SK-N-SH treated with all-trans-retinoic acid at 6 μM for 48 hours (cell line): ENCODE data around the gene CD38.

Experiments used
- ATAC-seq: fragments of 200-7000 bp; cut with Tn5 transposase; 3 replicates; pipeline ENCODE4 v1.9.1; 2020; ENCODE audit warnings: mild to moderate bottlenecking, moderate library complexity
- CSDC2 ChIP-seq: fragments of 250-450 bp; sonication (Bioruptor Pico); IDR thresholded peaks from 2 replicates; pipeline ENCODE4 v1.5.0; 2020; ENCODE audit warnings: mild to moderate bottlenecking, moderate library complexity
- ESRRG ChIP-seq: fragments of 250-450 bp; sonication (Bioruptor Pico); IDR thresholded peaks from 2 replicates; pipeline ENCODE4 v1.6.1; 2021; ENCODE audit warnings: mild to moderate bottlenecking
- GLIS3 ChIP-seq: fragments of 250-450 bp; sonication (Bioruptor Pico); IDR thresholded peaks from 2 replicates; pipeline ENCODE4 v1.5.0; 2020; ENCODE audit warnings: mild to moderate bottlenecking, moderate library complexity
- ISL1 ChIP-seq: fragments of 250-450 bp; sonication (Bioruptor Pico); IDR thresholded peaks from 2 replicates; pipeline ENCODE4 v2.1.2; 2022; ENCODE audit warnings: mild to moderate bottlenecking, moderate library complexity
- OSR1 ChIP-seq: fragments of 250-450 bp; sonication (Bioruptor Pico); IDR thresholded peaks from 2 replicates; pipeline ENCODE4 v1.8.0; 2022; ENCODE audit warnings: moderate library complexity, mild to moderate bottlenecking, inconsistent platforms
- PPARA ChIP-seq: fragments of 250-450 bp; sonication (Bioruptor Pico); IDR thresholded peaks from 2 replicates; pipeline ENCODE4 v1.5.0; 2020; ENCODE audit warnings: mild to moderate bottlenecking, borderline replicate concordance
- RARB ChIP-seq: fragments of 250-450 bp; sonication (Bioruptor Pico); IDR thresholded peaks from 2 replicates; pipeline ENCODE4 v1.8.0; 2021; ENCODE audit warnings: mild to moderate bottlenecking, moderate library complexity
- TCF4 ChIP-seq: fragments of 250-450 bp; sonication (Bioruptor Pico); IDR thresholded peaks from 2 replicates; pipeline ENCODE4 v1.8.0; 2021; ENCODE audit warnings: mild to moderate bottlenecking, moderate library complexity, borderline replicate concordance
- TOX ChIP-seq: fragments of 250-450 bp; sonication (Bioruptor Pico); IDR thresholded peaks from 2 replicates; pipeline ENCODE4 v1.8.0; 2021; ENCODE audit warnings: mild to moderate bottlenecking, moderate library complexity, borderline replicate concordance
- ZFP3 ChIP-seq: fragments of 250-450 bp; sonication (Bioruptor Pico); IDR thresholded peaks from 2 replicates; pipeline ENCODE4 v1.5.0; 2020; ENCODE audit warnings: mild to moderate bottlenecking, moderate library complexity
- ZFP30 ChIP-seq: fragments of 450-650 bp; formaldehyde crosslinking; IDR thresholded peaks from 2 replicates; pipeline ENCODE4 v1.5.0; 2022; ENCODE audit warnings: mild to moderate bottlenecking, moderate library complexity
- ZNF565 ChIP-seq: fragments of 450-650 bp; formaldehyde crosslinking; conservative IDR thresholded peaks from 2 replicates; pipeline ENCODE4 v1.5.0; 2020; ENCODE audit warnings: low read depth, mild to moderate bottlenecking, moderate library complexity
- ZNF70 ChIP-seq: fragments of 450-650 bp; formaldehyde crosslinking; IDR thresholded peaks from 2 replicates; pipeline ENCODE4 v1.5.0; 2020; ENCODE audit warnings: mild to moderate bottlenecking, moderate library complexity
- ZNF8 ChIP-seq: fragments of 450-650 bp; formaldehyde crosslinking; IDR thresholded peaks from 2 replicates; pipeline ENCODE4 v1.5.0; 2020; ENCODE audit warnings: mild to moderate bottlenecking, moderate library complexity
- TF ChIP-seq, protein P1 (sequence below): fragments of 250-450 bp; sonication (Bioruptor Pico); IDR thresholded peaks from 2 replicates; pipeline ENCODE4 v1.8.0; 2021; ENCODE audit warnings: low read depth, mild to moderate bottlenecking, moderate library complexity, borderline replicate concordance
- TF ChIP-seq, protein P2 (sequence below): fragments of 250-450 bp; sonication (Bioruptor Pico); IDR thresholded peaks from 2 replicates; pipeline ENCODE4 v1.5.1; 2020; ENCODE audit warnings: low read depth, mild to moderate bottlenecking, moderate library complexity
- TF ChIP-seq, protein P3 (sequence below): fragments of 250-450 bp; sonication (Bioruptor Pico); IDR thresholded peaks from 2 replicates; pipeline ENCODE4 v1.5.1; 2021; ENCODE audit warnings: mild to moderate bottlenecking, moderate library complexity
- TF ChIP-seq, protein P4 (sequence below): fragments of 250-450 bp; sonication (Bioruptor Pico); IDR thresholded peaks from 2 replicates; pipeline ENCODE4 v1.5.0; 2020; ENCODE audit warnings: mild to moderate bottlenecking, moderate library complexity

The CD38 gene

DNA sequence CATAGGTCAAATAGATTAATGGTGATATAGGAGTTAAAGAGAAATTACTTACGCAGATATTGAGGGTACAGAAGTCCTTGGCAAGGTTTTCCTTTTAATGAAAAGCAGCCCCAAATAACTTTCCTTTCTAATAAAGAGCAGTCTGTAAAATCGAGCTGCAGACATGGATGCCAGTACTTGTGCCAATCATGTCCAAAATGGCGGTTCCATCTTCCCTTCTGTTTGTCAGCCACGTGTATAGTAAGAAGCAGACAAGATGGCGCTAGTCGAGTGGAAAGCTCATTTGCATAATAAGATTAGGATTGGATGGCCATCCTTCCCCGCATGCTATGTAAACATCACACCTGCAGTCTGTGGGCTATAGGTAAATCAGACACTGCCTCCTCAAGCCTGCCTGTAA is 92.0 kb downstream of the CD38 start:
- no peak for ATAC-seq
- TF ChIP-seq ISL1 (CRISPR knock-in tag), result no peak
- no peak for TF ChIP-seq ZFP3
- no peak for TF ChIP-seq ZNF8 (CRISPR knock-in tag)
- no peak for TF ChIP-seq GLIS3
- TF ChIP-seq TCF4 (CRISPR knock-in tag), result no peak

DNA sequence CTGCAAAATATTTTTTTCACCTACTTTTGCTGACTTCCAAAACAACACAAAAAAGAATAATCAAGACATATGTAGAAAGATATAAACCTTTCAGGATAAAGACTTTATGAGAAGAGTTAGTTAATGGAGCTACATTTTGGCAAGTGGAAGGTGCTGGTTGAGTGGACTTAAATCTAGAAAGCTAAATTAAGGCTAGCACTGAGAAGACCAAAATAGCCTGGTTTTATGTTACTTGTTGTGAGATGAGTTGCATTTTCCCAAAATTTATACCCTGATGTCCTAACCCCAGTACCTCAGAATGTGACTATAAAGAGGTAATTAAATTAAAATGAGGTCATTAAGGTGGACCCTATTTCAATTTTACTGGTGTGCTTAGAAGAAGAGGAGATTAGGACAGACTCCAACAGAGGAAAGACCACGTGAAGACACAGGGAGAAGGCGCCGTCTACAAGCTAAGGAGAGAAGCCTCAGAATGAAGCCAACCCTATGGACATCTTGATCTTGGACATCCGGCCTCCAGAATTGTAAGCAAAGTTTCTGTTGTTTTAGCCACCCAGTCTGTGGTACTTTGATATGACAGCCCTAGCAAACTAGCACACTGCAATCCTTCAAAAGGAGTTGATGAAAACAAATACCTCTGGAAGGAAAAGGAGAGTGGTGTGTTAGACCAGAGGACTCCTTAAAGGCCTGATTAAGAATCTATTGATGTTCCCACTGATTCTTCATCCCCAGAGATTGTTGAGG is 93.0 kb downstream of the CD38 start:
- TF ChIP-seq ZNF70 (CRISPR knock-in tag), result no peak
- TF ChIP-seq, all 23 proteins: peak for 0
- no peak for ATAC-seq

DNA sequence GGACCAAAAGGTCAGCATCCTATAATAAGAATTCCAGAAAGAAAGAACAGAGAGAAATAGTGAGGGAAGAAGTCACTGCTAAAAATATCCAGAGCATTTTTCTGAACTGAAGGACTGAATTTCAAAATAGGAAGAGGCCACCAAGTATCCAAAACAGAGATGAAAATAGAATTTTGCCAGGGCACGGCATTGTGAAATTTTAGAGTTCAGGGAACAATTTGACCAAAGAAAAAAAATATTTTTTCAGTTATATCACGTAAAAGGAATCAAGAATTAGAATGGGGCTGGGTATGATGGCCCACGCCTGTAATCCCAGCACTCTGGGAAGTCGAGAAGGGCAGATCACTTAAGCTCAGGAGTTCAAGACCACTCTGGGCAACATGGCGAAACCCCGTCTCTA is 95.0 kb downstream of the CD38 start:
- no peak for ATAC-seq
- TF ChIP-seq, protein P1, sequence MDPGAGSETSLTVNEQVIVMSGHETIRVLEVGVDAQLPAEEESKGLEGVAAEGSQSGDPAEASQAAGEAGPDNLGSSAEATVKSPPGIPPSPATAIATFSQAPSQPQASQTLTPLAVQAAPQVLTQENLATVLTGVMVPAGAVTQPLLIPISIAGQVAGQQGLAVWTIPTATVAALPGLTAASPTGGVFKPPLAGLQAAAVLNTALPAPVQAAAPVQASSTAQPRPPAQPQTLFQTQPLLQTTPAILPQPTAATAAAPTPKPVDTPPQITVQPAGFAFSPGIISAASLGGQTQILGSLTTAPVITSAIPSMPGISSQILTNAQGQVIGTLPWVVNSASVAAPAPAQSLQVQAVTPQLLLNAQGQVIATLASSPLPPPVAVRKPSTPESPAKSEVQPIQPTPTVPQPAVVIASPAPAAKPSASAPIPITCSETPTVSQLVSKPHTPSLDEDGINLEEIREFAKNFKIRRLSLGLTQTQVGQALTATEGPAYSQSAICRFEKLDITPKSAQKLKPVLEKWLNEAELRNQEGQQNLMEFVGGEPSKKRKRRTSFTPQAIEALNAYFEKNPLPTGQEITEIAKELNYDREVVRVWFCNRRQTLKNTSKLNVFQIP (CRISPR knock-in tag), result no peak
- TF ChIP-seq ZFP3 (no peak), ZFP30 (no peak), CSDC2 (CRISPR knock-in tag) (no peak), ZNF565 (CRISPR knock-in tag) (no peak)
- TF ChIP-seq, protein P2, sequence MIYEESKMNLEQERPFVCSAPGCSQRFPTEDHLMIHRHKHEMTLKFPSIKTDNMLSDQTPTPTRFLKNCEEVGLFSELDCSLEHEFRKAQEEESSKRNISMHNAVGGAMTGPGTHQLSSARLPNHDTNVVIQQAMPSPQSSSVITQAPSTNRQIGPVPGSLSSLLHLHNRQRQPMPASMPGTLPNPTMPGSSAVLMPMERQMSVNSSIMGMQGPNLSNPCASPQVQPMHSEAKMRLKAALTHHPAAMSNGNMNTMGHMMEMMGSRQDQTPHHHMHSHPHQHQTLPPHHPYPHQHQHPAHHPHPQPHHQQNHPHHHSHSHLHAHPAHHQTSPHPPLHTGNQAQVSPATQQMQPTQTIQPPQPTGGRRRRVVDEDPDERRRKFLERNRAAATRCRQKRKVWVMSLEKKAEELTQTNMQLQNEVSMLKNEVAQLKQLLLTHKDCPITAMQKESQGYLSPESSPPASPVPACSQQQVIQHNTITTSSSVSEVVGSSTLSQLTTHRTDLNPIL, result no peak

DNA sequence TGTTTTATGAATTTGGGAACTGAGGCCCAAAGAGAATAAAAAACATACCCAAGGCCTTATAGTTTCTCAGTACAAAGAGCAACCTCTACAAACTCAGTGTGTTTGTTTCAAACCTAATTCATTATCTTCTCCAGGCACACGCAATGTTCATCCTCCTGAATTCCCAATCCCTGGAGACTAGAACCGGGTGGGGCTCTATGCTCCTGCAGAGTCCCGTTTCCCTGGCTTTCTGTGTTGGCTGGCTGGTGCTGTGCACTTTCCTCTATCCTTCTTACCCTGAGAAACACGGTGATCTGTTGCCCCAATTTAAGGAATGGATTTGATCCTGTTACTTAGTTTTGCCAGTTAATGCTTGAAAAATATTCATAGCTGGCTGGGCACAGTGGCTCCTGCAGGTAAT is 96.5 kb downstream of the CD38 start:
- TF ChIP-seq, protein P3, sequence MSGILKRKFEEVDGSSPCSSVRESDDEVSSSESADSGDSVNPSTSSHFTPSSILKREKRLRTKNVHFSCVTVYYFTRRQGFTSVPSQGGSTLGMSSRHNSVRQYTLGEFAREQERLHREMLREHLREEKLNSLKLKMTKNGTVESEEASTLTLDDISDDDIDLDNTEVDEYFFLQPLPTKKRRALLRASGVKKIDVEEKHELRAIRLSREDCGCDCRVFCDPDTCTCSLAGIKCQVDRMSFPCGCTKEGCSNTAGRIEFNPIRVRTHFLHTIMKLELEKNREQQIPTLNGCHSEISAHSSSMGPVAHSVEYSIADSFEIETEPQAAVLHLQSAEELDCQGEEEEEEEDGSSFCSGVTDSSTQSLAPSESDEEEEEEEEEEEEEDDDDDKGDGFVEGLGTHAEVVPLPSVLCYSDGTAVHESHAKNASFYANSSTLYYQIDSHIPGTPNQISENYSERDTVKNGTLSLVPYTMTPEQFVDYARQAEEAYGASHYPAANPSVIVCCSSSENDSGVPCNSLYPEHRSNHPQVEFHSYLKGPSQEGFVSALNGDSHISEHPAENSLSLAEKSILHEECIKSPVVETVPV (CRISPR knock-in tag), result no peak
- TF ChIP-seq CSDC2 (CRISPR knock-in tag) (no peak), TCF4 (CRISPR knock-in tag) (no peak), ESRRG (no peak), PPARA (CRISPR knock-in tag) (no peak), OSR1 (CRISPR knock-in tag) (no peak), ZFP3 (no peak)
- TF ChIP-seq, protein P2, result no peak
- TF ChIP-seq, all 23 proteins: peak for 0
- ATAC-seq, result no peak

DNA sequence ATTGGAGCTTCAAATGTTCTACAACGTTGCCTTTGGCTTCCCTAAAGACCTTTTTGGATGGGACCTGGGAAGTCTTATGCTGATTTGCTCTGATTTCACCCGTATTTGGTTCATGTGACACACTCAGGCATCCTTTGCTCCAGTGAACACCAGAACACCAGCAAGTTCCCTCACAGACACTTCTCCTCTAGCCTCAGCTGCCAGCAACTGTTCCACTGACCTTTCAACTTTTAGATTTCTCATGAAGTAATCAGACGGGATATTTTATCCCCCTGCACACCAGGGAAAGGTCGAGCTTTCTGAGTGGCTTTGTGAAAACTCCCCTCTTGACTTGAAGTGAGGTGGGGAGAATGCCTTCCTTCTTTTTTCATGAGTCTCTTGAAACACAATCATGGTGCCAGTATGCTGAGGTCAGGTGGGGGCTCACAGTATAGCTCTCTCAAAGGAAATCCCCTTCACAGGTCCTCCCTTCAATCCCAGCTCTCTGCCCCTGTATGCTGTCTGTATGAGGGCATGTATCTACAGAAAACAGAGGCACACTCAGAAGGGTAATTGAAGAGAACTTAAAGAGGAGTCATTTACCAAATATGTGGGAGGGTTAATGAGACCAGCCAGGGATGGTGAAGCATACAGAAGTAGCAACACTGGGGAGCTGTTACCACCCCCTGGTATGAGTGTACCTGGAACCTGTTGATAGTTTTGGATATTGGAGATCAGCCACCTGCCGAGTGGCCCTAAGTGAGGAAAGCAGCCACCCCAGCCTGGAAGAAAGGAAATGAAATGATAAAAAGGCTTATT is 97.7 kb downstream of the CD38 start:
- TF ChIP-seq OSR1 (CRISPR knock-in tag) (no peak), RARB (CRISPR knock-in tag) (no peak), ZFP3 (no peak), ZNF70 (CRISPR knock-in tag) (no peak), TOX (no peak), ZNF8 (CRISPR knock-in tag) (no peak), ZFP30 (no peak)
- TF ChIP-seq, protein P4, sequence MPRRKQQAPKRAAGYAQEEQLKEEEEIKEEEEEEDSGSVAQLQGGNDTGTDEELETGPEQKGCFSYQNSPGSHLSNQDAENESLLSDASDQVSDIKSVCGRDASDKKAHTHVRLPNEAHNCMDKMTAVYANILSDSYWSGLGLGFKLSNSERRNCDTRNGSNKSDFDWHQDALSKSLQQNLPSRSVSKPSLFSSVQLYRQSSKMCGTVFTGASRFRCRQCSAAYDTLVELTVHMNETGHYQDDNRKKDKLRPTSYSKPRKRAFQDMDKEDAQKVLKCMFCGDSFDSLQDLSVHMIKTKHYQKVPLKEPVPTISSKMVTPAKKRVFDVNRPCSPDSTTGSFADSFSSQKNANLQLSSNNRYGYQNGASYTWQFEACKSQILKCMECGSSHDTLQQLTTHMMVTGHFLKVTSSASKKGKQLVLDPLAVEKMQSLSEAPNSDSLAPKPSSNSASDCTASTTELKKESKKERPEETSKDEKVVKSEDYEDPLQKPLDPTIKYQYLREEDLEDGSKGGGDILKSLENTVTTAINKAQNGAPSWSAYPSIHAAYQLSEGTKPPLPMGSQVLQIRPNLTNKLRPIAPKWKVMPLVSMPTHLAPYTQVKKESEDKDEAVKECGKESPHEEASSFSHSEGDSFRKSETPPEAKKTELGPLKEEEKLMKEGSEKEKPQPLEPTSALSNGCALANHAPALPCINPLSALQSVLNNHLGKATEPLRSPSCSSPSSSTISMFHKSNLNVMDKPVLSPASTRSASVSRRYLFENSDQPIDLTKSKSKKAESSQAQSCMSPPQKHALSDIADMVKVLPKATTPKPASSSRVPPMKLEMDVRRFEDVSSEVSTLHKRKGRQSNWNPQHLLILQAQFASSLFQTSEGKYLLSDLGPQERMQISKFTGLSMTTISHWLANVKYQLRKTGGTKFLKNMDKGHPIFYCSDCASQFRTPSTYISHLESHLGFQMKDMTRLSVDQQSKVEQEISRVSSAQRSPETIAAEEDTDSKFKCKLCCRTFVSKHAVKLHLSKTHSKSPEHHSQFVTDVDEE, result no peak
- TF ChIP-seq, protein P1 (CRISPR knock-in tag), result no peak
- TF ChIP-seq, protein P2, result no peak
- no peak for ATAC-seq
